Body of pancreas (tissue), 4 donors: ENCODE measurements around the gene SLC24A3. TPM values are rescaled to one million over a fixed set of nuclear protein-coding genes. Genes with fewer than 3 reads are reported as not detected.

ENCODE experiments used
- ATAC-seq: fragments of 150-250 bp; one replicate; pipeline ENCODE4 v1.9.1; 2016
- DNase-seq, 4 donors: peaks; one replicate each; pipeline ENCODE4 v3.0.0-alpha.2; 2019
- H3K27ac ChIP-seq, 4 donors: fragments of 200-600 bp; sonication (generic); 1 replicate in 3 of 4; 2 replicates in 1 of 4; pipeline versions ENCODE4 v1.5.1 to v1.6.1; 2016 to 2019; ENCODE audit warnings: mild to moderate bottlenecking in 1 of 4, mixed read lengths in 1 of 4, moderate library complexity in 1 of 4
- H3K27me3 ChIP-seq, 2 donors: fragments of 200-600 bp; sonication (generic); one replicate each; pipeline ENCODE4 v1.6.0; 2016; ENCODE audit warnings: mild to moderate bottlenecking in 1 of 2
- H3K36me3 ChIP-seq, 2 donors: fragments of 200-600 bp; sonication (generic); replicated peaks in 1 of 2; 2 replicates each; pipeline ENCODE4 v1.5.1; 2016; ENCODE audit warnings: low read depth in 2 of 2; ENCODE audit not compliant: insufficient read depth in 1 of 2
- H3K4me1 ChIP-seq: fragments of 200-600 bp; sonication (generic); one replicate; pipeline ENCODE4 v1.6.0; 2016
- H3K4me3 ChIP-seq, 2 donors: fragments of 200-600 bp; sonication (generic); 1 replicate in 1 of 2; 2 replicates in 1 of 2; pipeline ENCODE4 v1.5.1; 2016 to 2019
- H3K9me3 ChIP-seq, 3 donors: fragments of 200-600 bp; sonication (generic); 1 replicate in 2 of 3; 2 replicates in 1 of 3; pipeline ENCODE4 v1.5.1; 2016
- CTCF ChIP-seq, 7 experiments: fragments of 450-650 bp in 4 of 7; fragments of 200-600 bp in 3 of 7; sonication (generic) in 3 of 7; IDR thresholded peaks; one replicate each; pipeline ENCODE4 v1.5.1; 2016 to 2019; ENCODE audit warnings: antibody characterized with exemption in 7 of 7
- POLR2A ChIP-seq, 3 donors: fragments of 450-650 bp; IDR thresholded peaks; one replicate each; pipeline ENCODE4 v1.6.1; 2016; ENCODE audit warnings: antibody characterized with exemption in 3 of 3, mild to moderate bottlenecking in 2 of 3
- WGBS, 2 donors: methylation state at CpG; one replicate each; pipeline ENCODE4 v1.1.5; 2017; 5-methylcytosine and 5-hydroxymethylcytosine counted together
- intact Hi-C: fragments of 100-400 bp; cut with DNase I; formaldehyde crosslinking; loops from one replicate; pipeline ENCODE4 v1.15.1; 2023
- total RNA-seq, 2 donors: library from RNA; depleted of rRNA; stranded (reverse); fragments of >200 nt; gene quantifications; one replicate each; pipeline ENCODE4 v1.1.0, GENCODE V29; 2016

The SLC24A3 gene
- total RNA-seq, 2 donors from 2014 or later: 0.66 to 1.0 TPM

GRCh38 chr20:19510611-19511010 lies 298.2 kb downstream of the SLC24A3 start:
- intact Hi-C loops: no loop called here
- no peak for TF ChIP-seq POLR2A (IDR thresholded peaks at IDR 0.05)
- no peak for TF ChIP-seq CTCF (IDR thresholded peaks at IDR 0.05)
- Histone ChIP-seq H3K4me1 (no peaks in the 10 kb centered on the region), H3K27ac (no peak overlapping the region), H3K9me3 (no peaks in the 10 kb centered on the region), H3K36me3 (no peaks in the 10 kb centered on the region), H3K4me3 (no peak overlapping the region), H3K27me3 (no peaks in the 10 kb centered on the region)
- ATAC-seq (no peak), DNase-seq (no peak)
- WGBS, 2 donors: 57 to 75% methylated on average over 1 to 2 of the region's 2 CpGs

GRCh38 chr20:19511931-19512330 lies 299.5 kb downstream of the SLC24A3 start:
- no peaks in the 10 kb centered on the region for H3K4me1 ChIP-seq
- WGBS, 2 donors: 72 to 78% methylated on average over 3 to 4 of the region's 4 CpGs
- H3K27me3 ChIP-seq: no peaks in the 10 kb centered on the region
- intact Hi-C loops: no loop called here
- no peak for TF ChIP-seq POLR2A (IDR thresholded peaks at IDR 0.05)
- no peak for TF ChIP-seq CTCF (IDR thresholded peaks at IDR 0.05)
- no peak overlapping the region for H3K27ac ChIP-seq
- no peak overlapping the region for H3K4me3 ChIP-seq
- H3K9me3 ChIP-seq: no peaks in the 10 kb centered on the region
- ATAC-seq: no peak
- H3K36me3 ChIP-seq: no peaks in the 10 kb centered on the region
- DNase-seq: no peak

GRCh38 chr20:19512886-19513677 lies 300.6 kb downstream of the SLC24A3 start:
- H3K9me3 ChIP-seq: no peaks in the 10 kb centered on the region
- no peak overlapping the region for H3K27ac ChIP-seq
- H3K4me1 ChIP-seq: no peaks in the 10 kb centered on the region
- no peak for DNase-seq
- H3K36me3 ChIP-seq: no peaks in the 10 kb centered on the region
- intact Hi-C loops: no loop called here
- TF ChIP-seq POLR2A (IDR thresholded peaks at IDR 0.05) (no peak), CTCF (IDR thresholded peaks at IDR 0.05) (no peak)
- 43 to 44% methylated on average over 3 of the region's 3 CpGs for WGBS, 2 donors
- no peak for ATAC-seq
- no peak overlapping the region for H3K4me3 ChIP-seq
- no peaks in the 10 kb centered on the region for H3K27me3 ChIP-seq

DNA sequence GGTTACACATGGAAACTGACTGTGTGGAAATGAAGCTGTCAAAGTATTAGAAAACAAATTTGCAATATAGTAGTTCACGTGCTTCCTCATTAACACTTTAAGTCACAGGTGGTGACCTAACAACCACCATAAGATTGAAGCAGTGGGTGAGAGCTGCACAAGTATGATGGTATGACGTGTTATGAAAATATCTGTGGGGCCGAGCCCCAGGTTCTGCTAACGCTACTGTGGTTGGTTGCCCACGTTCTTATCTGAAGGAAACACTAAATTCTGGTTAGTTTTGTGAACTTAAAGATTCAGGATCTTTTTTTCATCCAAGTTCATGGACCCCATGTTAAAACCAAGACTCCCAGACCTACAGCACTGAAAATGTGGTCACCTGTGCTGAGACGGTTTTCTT lies 302.6 kb downstream of the SLC24A3 start:
- Histone ChIP-seq H3K4me3 (no peak overlapping the region), H3K27me3 (no peaks in the 10 kb centered on the region), H3K4me1 (no peaks in the 10 kb centered on the region), H3K9me3 (no peaks in the 10 kb centered on the region), H3K36me3 (no peaks in the 10 kb centered on the region), H3K27ac (no peak overlapping the region)
- intact Hi-C loops: no loop called here
- no peak for ATAC-seq
- no peak for DNase-seq
- 45 to 65% methylated on average over 6 of the region's 6 CpGs for WGBS, 2 donors
- TF ChIP-seq CTCF (IDR thresholded peaks at IDR 0.05) (no peak), POLR2A (IDR thresholded peaks at IDR 0.05) (no peak)

GRCh38 chr20:19519466-19519865 lies 307.0 kb downstream of the SLC24A3 start:
- no peaks in the 10 kb centered on the region for H3K9me3 ChIP-seq
- H3K27ac ChIP-seq: no peak overlapping the region
- 25 to 66% methylated on average over 1 of the region's 1 CpG for WGBS, 2 donors
- DNase-seq (no peak), ATAC-seq (no peak)
- intact Hi-C loops: no loop called here
- no peaks in the 10 kb centered on the region for H3K27me3 ChIP-seq
- no peak overlapping the region for H3K4me3 ChIP-seq
- TF ChIP-seq POLR2A (IDR thresholded peaks at IDR 0.05) (no peak), CTCF (IDR thresholded peaks at IDR 0.05) (no peak)
- H3K36me3 ChIP-seq: no peaks in the 10 kb centered on the region
- H3K4me1 ChIP-seq: no peaks in the 10 kb centered on the region
